Femur (tissue), 1 donor: ENCODE results near the gene CDH4.

Experiments
- DNase-seq: peaks from one replicate; pipeline ENCODE4 v3.0.0-alpha.2; 2017

Gene CDH4

GRCh38 chr20:61251529-61252393, at the start of gene CDH4:
TSS of gene CDH4 (plus strand) at chr20:61252261.
- no peak for DNase-seq

- no peak for DNase-seq
Measured at GRCh38 chr20:61203320-61203719, 48.7 kb upstream of the CDH4 start.

GRCh38 chr20:61204206-61204605, 47.9 kb upstream of the CDH4 start:
- no peak for DNase-seq

GRCh38 chr20:61205769-61206168, 46.3 kb upstream of the CDH4 start:
- no peak for DNase-seq

GRCh38 chr20:61210862-61211261, 41.2 kb upstream of the CDH4 start:
- DNase-seq: no peak

- DNase-seq: no peak
Measured at GRCh38 chr20:61217848-61218247, 34.2 kb upstream of the CDH4 start.

GRCh38 chr20:61219021-61219431, 33.0 kb upstream of the CDH4 start:
- no peak for DNase-seq

- DNase-seq: no peak
Measured at GRCh38 chr20:61220131-61220530, 31.9 kb upstream of the CDH4 start.

- DNase-seq: no peak
Measured at GRCh38 chr20:61220626-61221325, 31.3 kb upstream of the CDH4 start.

- DNase-seq: no peak
Measured at GRCh38 chr20:61222699-61223098, 29.4 kb upstream of the CDH4 start.

- no peak for DNase-seq
Measured at GRCh38 chr20:61223121-61223520, 28.9 kb upstream of the CDH4 start.

GRCh38 chr20:61230166-61230565, 21.9 kb upstream of the CDH4 start:
- DNase-seq: no peak

- no peak for DNase-seq
Measured at GRCh38 chr20:61233590-61233989, 18.5 kb upstream of the CDH4 start.

GRCh38 chr20:61234224-61234890, 17.7 kb upstream of the CDH4 start:
- no peak for DNase-seq

GRCh38 chr20:61236713-61237112, 15.3 kb upstream of the CDH4 start:
- no peak for DNase-seq

- no peak for DNase-seq
Measured at GRCh38 chr20:61238813-61239212, 13.2 kb upstream of the CDH4 start.

- DNase-seq: no peak
Measured at GRCh38 chr20:61240814-61241213, 11.2 kb upstream of the CDH4 start.

GRCh38 chr20:61244213-61244612, 7.8 kb upstream of the CDH4 start:
- DNase-seq: no peak

- DNase-seq: no peak
Measured at GRCh38 chr20:61246269-61246668, 5.8 kb upstream of the CDH4 start.

GRCh38 chr20:61249626-61250025, 2.4 kb upstream of the CDH4 start:
- DNase-seq: no peak

- no peak for DNase-seq
Measured at GRCh38 chr20:61252601-61253263, 671 bp downstream of the CDH4 start.

- DNase-seq: no peak
Measured at GRCh38 chr20:61253264-61253639, 1.2 kb downstream of the CDH4 start.
